GM19328 (cell line): ENCODE measurements around the gene NBAS.

Experiments used
- ATAC-seq: cut with Tn5 transposase; IDR thresholded peaks from one replicate; pipeline ENCODE4 v1.9.1; 2021; ENCODE audit warnings: mild to moderate bottlenecking, moderate library complexity; ENCODE audit not compliant: unreplicated experiment

Gene NBAS

DNA sequence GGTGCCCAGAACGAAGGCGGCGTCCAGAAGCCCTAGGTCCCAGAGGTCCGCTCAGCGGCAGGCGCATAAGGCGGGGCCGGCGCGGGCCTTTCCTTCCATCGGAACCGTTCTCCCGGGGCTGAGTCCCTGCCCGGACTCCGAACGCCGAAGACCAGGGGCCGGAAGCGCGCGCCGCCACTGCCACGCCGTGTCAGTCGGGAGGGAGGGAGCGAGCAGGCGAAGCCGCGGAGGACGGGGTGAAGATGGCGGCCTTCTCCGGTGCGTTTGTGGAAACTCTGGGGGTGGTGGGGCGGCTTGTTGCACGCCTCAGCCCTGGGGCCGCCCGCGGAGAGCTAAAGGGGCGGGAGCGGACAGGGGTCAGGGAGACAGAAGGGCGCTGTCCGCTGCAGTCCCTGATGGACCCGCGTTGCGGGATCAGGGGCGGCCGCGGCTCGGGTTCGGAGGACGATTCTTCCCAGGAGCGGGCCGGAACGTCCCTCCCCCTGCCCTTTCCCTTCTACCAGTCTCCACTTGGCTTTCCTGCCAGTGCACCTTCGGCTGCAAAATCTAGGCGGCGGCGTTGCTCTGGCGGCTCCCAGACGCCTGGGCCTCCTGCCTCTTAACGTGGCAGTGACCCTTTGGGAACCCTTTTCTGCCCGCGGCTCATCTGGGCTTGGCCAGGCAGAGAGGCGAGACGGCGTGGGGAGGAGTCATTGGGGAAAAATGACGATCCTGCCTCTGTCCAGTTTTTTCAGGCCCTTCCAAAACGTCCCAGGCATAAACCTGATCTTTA is 30.7 kb upstream of the NBAS start, which contains the start of gene DDX1:
Gene DDX1 (plus strand): TSS at position 177 of the 772 bp plus-strand sequence. CDS start 66 bp downstream, at position 243.
- ATAC-seq = peak; percentile 88

DNA sequence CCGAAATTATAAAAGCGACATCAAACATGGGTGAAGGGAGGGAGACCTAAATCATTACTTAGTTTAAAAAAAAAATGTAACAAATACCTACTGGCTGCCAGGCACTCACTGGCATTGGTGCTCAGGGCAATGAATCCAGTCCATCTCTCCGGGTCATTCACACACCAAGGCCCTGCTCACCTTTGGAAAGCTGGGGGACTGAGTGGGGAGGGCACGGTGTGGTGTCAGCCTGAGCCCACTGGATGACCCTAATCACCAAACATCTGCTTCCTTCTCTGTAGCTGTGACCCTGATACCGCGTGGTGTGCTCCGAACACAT is 30.2 kb upstream of the NBAS start:
- no peak for ATAC-seq

- no peak for ATAC-seq
These were observed 27.3 kb upstream of the NBAS start for GRCh38 chr2:15588329-15588919.

DNA sequence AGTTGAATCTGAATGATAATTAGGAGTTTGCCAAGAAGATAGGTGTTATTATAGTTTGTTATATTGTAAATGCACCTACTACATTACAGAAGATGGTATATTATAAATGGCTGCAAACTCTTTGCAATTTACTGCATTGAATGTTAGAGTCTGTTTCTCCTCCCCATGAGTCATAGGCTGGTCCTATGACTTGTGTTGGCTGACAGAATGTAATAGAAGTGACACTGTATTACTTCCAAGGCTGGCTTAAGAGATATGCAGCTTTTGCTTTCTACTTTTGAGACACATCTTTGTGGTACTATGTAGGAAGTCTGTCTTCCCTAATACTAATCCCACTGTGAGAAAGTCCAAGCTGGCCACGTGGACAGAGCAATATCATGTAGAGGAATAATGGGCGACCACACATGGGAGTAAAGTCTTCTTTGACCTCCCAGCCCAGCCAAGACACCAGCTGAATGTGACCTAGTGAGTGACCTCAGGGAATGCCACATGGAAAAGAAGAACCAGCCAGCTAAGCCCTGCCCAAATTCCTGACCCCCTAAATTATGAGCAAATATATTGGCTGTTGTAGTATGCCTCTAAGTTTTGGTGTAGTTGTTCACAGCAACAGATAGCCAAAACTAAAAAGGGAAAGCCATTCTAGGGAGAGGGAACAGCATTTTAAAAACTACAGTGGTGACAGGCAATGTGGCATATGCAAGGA is 23.8 kb upstream of the NBAS start:
- ATAC-seq = no peak

DNA sequence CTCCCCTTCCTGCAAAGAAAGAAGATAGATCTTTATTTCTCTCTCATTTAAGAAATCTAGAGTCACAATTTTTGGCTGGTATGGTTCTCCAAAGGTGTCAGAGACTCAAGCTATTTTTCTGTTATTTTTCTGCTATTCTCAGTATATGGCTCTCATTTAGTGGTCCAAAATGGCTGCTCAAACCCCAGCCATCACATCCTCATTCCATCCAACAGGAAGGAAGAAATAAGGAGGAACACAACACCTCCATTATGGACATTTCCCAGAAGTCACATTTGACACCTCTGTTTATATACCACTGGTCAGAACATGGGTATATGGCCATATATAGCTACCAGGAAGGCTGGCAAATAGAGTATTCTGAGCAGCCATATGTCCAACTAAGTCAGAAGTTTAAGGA is 23.2 kb upstream of the NBAS start:
- ATAC-seq = no peak

DNA sequence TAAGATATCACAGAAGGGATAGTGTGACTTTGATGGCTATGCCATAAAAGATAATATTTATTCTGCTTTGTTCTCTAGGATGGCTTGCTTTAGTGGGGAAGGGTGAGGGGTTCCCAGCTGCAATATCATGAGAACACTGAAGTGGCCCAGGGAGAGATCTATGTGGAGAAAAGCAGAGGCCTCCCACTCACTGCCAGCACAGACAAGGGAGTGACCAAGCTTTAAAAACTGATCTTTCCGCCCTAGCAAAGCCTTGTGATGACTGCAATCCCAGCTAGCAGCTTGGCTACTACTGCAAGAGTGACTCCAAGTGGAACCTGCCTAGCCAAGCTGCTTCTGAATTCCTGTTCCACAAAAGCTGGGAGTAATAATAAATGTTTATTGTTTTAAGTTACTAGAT is 22.7 kb upstream of the NBAS start:
- ATAC-seq = no peak

GRCh38 chr2:15582710-15583357 is 21.7 kb upstream of the NBAS start:
- no peak for ATAC-seq

DNA sequence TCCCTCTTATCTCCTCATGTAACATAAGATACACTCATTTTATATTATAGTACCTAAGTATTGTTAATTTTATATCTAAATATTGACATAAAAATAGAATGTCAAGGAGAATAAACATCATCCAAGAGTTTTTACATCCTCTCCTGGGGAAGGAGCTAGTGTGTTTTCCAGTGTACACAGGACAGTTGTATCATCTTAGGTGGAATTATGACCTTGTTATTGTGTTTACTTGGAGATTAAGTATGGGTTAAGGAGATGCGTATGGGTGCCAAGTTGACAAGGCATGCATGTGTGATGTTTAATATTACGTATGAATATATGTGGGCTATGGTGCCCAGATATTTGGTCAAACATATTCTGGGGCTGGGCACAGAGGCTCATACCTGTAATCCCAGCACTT is 19.3 kb upstream of the NBAS start:
- ATAC-seq = no peak

DNA sequence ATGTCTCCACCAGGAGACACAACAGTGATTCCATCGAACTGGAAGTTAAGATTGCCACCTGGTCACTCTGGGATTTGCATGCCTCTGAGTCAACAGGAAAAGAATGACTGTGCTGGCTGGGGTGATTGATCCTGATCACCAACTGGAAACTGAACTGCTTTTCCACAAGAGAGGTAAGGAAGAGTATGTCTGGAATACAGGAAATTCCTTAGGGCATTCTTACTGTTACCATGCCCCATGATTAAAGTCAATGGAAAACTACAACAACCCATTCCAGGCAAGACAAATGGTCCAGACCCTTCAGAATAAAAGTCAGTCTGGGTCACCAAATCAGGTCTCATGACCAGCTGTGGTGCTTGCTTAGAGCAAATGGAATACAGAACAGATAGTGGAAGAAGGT is 18.5 kb upstream of the NBAS start:
- no peak for ATAC-seq

DNA sequence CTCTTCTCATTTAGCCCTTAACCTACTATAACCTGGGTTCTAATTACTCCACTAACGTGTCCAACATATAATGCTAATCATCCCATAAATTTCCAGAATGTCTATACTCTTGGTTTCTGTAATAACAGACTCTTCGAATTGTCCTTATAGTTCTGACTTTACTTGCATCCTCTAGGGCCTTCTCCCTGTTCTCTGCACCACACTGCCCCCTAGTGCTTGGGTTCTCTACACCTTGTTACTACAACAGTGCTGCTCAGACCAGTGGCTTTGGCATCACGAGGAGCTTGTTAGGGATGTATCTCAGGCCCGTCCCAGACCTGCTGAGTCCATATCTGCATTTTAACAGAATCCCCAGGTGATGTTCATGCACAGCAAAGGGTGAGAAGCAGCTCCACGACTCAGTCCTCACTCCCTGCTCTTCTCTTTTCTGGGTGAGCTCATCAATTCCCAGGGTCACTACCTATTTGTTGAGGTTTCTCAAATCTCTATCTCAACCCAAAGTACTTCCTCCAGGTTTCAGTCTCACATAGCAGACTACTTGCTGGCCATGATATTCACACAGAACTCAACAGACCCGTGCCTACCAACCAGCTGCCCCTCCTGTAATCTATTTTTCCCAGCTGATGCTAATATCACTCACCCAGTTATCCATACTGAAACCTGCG is 16.1 kb upstream of the NBAS start:
- peak; percentile 88 for ATAC-seq

DNA sequence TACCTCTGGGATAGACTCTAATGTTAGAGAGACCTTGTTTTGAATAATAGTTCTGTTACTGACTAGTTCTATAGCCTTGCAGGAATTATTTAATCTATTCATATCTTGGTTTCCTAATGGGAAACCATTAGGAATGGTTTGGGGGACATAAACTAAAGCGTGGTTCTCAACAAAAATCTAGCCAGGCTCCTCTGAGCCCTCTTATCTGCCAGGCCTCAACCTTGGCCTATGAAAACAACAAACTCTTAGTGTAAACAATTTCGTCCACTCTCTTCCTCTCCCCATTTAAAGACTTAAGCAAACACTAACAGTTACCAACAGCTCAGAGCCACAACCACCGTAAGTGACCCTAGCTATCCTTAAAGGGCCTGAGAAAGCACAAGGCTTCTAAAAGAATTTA is 10.6 kb upstream of the NBAS start:
- no peak for ATAC-seq

DNA sequence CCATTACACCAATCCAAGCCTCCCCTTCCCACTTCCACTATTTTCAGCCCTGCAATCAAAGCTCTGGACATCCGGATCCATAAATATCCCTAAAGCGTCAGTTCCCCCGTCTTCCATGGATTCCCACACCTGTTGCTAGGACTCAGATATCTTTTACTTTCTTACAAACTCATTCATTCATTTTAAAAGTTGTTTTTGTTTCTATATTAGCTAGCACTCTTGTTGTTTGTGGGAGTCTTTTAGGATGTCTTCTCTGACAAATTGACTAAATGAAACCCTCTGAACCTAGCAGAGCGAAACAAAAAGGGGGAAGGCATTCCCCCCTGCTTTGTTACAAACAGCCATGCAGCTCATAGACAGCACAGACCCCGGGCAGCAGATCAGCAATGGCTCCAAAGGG is 9.0 kb upstream of the NBAS start:
- ATAC-seq = no peak

DNA sequence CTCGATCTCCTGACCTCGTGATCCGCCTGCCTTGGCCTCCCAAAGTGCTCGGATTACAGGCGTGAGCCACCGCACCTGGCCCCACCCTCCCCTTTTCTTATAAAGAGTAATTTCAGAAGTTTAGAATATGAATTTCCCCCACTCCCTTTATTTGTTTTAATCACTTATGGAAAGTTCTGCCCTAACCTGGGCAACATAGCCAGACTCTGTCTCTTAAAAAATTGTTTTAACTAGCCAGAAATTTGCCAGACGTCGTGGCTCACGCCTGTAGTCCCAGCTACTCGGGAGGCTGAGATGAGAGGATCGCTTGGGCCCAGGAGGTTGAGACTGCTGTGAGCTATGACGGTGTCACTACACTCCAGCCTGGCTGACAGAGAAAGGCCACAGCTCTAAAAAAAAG is 7.7 kb upstream of the NBAS start:
- no peak for ATAC-seq

DNA sequence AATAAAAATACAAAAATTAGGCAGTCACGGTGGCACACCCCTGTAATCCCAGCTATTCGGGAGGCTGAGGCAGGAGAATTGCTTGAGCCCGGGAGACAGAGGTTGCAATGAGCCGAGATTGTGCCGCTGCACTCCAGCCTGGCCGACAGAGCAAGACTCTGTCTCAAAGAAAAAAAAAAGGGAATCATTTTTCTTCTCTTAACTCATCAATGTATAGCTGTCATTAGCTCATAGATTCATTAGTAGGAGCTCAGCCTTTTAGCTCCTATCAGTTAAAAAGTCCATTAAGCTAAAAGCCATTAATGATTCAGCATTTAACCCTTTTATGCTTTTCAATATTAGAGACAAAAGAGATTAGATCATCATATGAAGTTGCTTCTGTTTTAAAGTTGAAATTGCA is 5.8 kb upstream of the NBAS start:
- ATAC-seq = no peak

- ATAC-seq = no peak
These were observed 5.0 kb upstream of the NBAS start for GRCh38 chr2:15565994-15566671.

DNA sequence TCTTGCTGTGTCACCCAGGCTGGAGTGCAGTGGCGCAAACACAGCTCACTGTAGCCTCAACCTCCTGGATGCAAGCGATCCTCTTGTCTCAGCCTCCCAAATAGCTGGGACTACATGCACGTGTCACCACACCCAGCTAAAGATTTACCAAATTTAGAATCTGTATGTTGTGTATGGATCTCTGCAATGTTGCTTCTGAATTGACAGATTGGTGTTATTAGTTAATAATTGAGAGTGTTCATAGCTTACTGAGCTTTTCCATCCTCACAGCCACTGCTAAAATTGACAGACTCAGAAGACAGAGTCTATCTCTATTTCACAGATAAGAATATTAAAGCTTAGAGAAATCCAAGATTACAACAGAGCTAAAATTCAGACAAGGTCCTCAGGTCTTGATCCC is 4.3 kb upstream of the NBAS start:
- no peak for ATAC-seq

- no peak for ATAC-seq
These were observed 2.3 kb upstream of the NBAS start for GRCh38 chr2:15563227-15564100.

- no peak for ATAC-seq
These were observed 1.4 kb upstream of the NBAS start for GRCh38 chr2:15562354-15563031.
